Measurements from ENCODE around the gene TELO2. TPM values are rescaled to one million over a fixed set of nuclear protein-coding genes. Genes with fewer than 3 reads are reported as not detected.

The TELO2 gene
- total RNA-seq, 4 donors from 2014 or later = 34.5 to 105 (median 82.4) TPM

DNA sequence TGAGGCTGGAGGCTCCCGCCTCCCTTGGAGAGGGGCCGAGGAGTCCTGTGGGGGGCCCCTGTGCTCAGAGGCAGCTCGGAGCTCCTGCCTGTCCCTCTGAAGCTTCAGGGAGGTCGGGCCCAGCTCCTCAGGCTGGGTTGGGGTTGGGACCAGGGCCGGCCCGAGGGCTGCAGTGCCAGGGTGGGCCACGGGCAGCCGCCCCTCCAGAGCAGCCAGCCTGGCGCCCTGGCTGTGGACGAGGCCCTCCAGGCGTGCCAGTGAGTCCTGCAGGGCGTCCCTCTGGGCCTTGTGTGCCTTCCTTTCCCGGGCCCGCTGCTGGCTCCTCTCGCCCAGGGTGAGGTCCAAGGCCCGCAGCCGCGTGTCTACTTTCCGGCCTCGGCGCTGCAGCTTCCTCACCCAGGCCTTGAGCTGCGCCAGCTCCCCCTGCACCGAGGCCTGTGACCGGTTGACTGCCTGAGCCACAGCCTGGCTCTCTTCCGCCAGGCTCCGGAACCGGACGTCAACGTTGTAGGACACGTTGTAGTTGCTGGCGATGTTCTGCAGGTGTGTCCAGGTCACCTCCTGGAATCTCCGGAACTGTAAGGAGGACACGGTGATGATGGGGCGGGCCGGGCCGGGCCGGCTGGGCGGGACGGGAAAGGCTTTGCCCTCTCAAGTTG is 5.6 kb upstream of the TELO2 start:
- TF ChIP-seq POLR2A (IDR thresholded peaks at IDR 0.05) = no peak
- TF ChIP-seq, protein P1, sequence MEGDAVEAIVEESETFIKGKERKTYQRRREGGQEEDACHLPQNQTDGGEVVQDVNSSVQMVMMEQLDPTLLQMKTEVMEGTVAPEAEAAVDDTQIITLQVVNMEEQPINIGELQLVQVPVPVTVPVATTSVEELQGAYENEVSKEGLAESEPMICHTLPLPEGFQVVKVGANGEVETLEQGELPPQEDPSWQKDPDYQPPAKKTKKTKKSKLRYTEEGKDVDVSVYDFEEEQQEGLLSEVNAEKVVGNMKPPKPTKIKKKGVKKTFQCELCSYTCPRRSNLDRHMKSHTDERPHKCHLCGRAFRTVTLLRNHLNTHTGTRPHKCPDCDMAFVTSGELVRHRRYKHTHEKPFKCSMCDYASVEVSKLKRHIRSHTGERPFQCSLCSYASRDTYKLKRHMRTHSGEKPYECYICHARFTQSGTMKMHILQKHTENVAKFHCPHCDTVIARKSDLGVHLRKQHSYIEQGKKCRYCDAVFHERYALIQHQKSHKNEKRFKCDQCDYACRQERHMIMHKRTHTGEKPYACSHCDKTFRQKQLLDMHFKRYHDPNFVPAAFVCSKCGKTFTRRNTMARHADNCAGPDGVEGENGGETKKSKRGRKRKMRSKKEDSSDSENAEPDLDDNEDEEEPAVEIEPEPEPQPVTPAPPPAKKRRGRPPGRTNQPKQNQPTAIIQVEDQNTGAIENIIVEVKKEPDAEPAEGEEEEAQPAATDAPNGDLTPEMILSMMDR (IDR thresholded peaks at IDR 0.05) = no peak
- DNase-seq = no peak
- Histone ChIP-seq H3K4me1 (peaks cover 0 to 3% (median 2%) of the 10 kb centered on the region in 4 donors), H3K36me3 (no peaks in the 10 kb centered on the region), H3K4me3 (no peak overlapping the region), H3K27me3 (no peaks in the 10 kb centered on the region), H3K27ac (no peak overlapping the region), H3K9me3 (no peaks in the 10 kb centered on the region)

DNA sequence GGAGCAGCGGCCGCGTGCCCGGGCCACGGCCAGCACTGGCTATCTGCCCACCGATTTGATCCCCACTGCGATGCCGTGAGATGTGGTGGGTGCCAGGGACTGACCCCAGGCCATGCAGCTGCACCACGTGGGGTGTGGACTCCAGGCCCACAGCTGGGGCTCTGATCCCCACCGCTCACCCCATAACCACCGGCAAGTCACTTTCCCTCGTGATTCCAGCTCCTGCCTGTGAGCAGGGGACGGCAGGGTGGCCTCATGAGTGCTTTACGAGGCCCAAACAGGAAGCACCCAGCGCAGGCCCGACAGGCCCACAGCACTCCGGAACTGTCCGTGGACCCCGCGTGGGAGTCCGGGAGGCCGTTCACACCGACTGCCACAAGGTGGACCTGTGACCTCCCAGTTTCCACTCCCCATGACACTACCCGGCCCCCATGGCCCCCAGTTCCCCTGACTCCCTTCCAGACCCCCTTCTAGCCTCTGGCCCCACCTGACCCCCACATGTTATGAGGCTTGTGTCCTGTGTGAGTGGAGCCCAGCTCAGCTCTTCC is 5.0 kb upstream of the TELO2 start:
- no peaks in the 10 kb centered on the region for H3K27me3 ChIP-seq
- no peak overlapping the region for H3K27ac ChIP-seq
- peaks cover 0 to 7% (median 5%) of the 10 kb centered on the region in 4 donors for H3K4me1 ChIP-seq
- no peaks in the 10 kb centered on the region for H3K9me3 ChIP-seq
- DNase-seq = no peak
- H3K36me3 ChIP-seq = no peaks in the 10 kb centered on the region
- no peak overlapping the region for H3K4me3 ChIP-seq
- TF ChIP-seq, protein P1 (IDR thresholded peaks at IDR 0.05) = no peak
- no peak for TF ChIP-seq POLR2A (IDR thresholded peaks at IDR 0.05)

DNA sequence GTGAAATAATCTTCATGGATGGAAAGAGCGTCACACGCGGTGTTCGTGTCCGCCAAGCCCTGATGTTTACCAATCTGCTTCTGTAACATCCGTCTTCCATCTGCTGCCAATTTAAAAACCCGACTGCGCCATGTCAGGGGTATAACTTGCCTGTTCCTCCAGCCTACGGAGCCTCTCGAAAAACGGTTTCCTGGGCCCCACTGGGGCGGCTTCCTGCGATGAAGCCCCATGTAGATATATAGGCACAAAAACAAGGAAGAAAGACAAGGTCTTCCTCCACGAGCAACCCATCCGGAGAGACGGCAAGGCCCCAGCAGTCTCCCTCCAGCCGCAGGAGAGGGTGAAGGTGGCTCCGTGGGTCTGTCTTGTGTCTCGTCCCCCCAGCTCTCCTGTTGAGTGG is 4.5 kb upstream of the TELO2 start, which contains the start of gene PTX4:
PTX4 (minus strand) TSS at position 326 of the 400 bp plus-strand sequence; CDS start at position 291, 35 bp downstream.
- Histone ChIP-seq H3K4me1 (peaks cover 4 to 7% (median 5%) of the 10 kb centered on the region in 4 donors), H3K27me3 (no peaks in the 10 kb centered on the region), H3K27ac (no peak within 1 kb of the TSS), H3K9me3 (no peaks in the 10 kb centered on the region), H3K36me3 (no peaks in the 10 kb centered on the region), H3K4me3 (no peak within 1 kb of the TSS)
- TF ChIP-seq POLR2A (IDR thresholded peaks at IDR 0.05) = no peak
- TF ChIP-seq, protein P1 (IDR thresholded peaks at IDR 0.05) = no peak
- no peak for DNase-seq

DNA sequence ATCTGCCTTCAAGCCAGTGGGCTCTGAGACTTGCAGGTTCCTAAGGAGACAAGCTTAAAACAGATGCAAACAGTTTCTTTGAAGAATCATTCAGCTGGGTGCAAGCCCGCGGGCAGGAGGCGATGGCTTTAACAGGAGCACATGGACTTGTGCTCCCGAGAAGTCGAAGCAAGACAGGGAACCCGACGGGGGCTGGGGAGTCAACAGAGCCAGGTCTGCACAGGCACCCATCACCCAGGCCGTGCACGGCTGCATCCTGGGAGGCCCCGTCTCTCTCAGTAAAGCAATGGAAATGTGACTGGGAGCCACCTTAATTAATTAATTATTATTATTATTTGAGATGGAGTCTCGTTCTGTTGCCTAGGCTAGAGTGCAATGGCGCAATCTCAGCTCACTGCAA is 4.1 kb upstream of the TELO2 start:
- TF ChIP-seq, protein P1 (IDR thresholded peaks at IDR 0.05) = no peak
- no peak for TF ChIP-seq POLR2A (IDR thresholded peaks at IDR 0.05)
- Histone ChIP-seq H3K4me3 (no peak overlapping the region), H3K27ac (no peak overlapping the region), H3K27me3 (no peaks in the 10 kb centered on the region), H3K9me3 (no peaks in the 10 kb centered on the region), H3K4me1 (peaks cover 5 to 11% (median 7%) of the 10 kb centered on the region in 4 donors), H3K36me3 (no peaks in the 10 kb centered on the region)
- no peak for DNase-seq

DNA sequence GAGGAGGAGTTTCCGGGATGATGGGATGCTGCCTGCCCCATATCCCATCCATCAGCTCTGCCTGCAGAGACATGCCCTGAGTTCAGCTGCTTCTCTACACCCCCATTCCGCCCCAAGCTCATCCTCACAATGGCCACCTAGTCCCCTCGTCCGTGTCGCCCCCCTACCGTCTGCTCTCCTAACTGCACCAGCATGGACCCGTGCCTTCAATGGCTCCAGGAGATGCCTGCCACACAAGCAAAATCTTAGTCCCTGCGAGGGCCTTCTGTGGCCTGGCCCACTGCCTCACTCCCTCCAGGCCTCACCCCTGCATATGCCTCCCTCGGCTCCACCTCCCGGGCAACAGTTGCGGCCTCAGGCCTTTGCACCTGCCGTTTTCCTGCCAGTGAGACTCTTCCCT is 1.8 kb upstream of the TELO2 start:
- peaks cover 0 to 18% (median 0%) of the 10 kb centered on the region in 3 donors for H3K36me3 ChIP-seq
- H3K4me1 ChIP-seq = peaks cover 5 to 24% (median 11%) of the 10 kb centered on the region in 4 donors
- no peak overlapping the region for H3K4me3 ChIP-seq
- DNase-seq = no peak
- TF ChIP-seq, protein P1 (IDR thresholded peaks at IDR 0.05) = no peak
- TF ChIP-seq POLR2A (IDR thresholded peaks at IDR 0.05) = no peak
- H3K27ac ChIP-seq = no peak overlapping the region
- H3K9me3 ChIP-seq = no peaks in the 10 kb centered on the region
- H3K27me3 ChIP-seq = no peaks in the 10 kb centered on the region

Data from Peyer's patch (tissue), 4 donors.